GM12864 (cell line): ENCODE data around the gene PIP5K1B.

Source experiments
- DNase-seq: peaks from one replicate; pipeline ENCODE4 v3.0.0-alpha.2; 2011; ENCODE audit warnings: low read depth
- H3K4me3 ChIP-seq: 2 replicates; pipeline ENCODE4 v1.5.1; 2011; ENCODE audit warnings: mild to moderate bottlenecking, low read depth, low read length, control low read depth
- CTCF ChIP-seq: IDR thresholded peaks from 2 replicates; pipeline ENCODE4 v1.5.1; 2011; ENCODE audit warnings: low read depth, mild to moderate bottlenecking, moderate library complexity, low read length, control low read depth, inconsistent platforms; ENCODE audit errors: missing control alignments

Gene PIP5K1B

GRCh38 chr9:68904454-68904853, 199.4 kb downstream of the PIP5K1B start:
- TF ChIP-seq CTCF, result no peak
- no peak for DNase-seq
- H3K4me3 ChIP-seq, result no peak overlapping the region

DNA sequence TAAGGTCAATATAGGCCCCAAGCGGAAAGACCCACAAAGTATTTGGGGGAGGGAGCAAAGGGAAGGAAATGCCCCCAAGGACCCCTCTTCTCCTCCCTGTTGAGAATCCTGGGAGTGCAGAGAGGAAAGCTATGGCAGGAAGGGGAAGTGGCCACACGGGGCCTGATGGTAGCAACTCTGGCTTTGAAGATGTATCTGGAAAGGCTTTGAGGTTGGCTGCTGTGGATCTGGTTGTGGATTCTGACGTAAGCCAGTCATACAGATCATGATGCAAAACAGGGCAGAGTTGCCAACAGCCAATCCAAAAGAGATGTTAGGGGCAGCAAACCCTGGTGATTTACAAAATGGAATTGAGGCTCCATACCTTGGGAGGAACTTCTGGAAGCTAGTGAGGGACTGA, 200.1 kb downstream of the PIP5K1B start:
- no peak for DNase-seq
- no peak for TF ChIP-seq CTCF
- no peak overlapping the region for H3K4me3 ChIP-seq

GRCh38 chr9:68907910-68908309, 202.9 kb downstream of the PIP5K1B start:
- no peak for TF ChIP-seq CTCF
- no peak for DNase-seq
- H3K4me3 ChIP-seq, result no peak overlapping the region

GRCh38 chr9:68912561-68912960, 207.5 kb downstream of the PIP5K1B start:
- no peak for TF ChIP-seq CTCF
- DNase-seq, result no peak
- no peak overlapping the region for H3K4me3 ChIP-seq

DNA sequence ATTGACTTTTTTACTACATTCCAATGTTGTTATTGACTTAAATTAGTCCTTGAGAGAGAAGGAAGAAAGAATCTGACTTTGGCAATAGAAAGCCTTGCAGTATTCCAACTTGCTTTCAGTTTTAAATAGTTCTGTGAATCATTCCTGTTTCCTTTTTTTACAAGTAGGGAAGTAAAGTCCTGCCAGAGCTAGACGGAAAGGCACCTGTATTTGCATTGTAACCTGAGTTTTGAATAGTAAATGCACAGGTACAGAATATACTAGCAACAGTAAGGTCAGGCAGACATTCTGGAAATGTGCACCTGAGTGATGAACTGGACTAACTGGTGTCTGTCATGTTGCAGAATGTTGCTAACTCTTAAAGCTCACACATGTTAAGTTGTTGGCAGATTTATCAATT, 208.0 kb downstream of the PIP5K1B start:
- no peak for DNase-seq

DNA sequence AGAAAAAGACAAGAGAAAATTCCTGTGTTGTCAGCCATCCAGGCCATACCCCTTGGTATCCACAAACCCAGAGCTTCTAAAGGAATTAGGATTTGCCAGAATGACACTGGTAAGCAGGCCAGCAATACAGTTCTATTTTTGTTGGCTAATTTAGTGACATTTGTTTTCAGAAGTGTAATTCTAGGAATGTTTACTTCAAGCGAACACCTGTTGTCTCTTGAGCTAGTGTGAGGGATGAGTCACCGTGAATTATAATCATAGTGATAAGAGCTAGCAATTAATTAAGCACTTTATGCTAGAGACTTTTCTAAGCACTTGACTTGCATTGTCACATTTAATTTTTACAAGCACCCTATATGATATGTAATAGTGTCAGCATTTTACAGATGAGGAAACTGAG, 209.7 kb downstream of the PIP5K1B start:
- TF ChIP-seq CTCF, result no peak
- H3K4me3 ChIP-seq, result no peak overlapping the region
- DNase-seq, result no peak

More for the DNA sequence above, 208.0 kb downstream of the PIP5K1B start:
- no peak overlapping the region for H3K4me3 ChIP-seq
- TF ChIP-seq CTCF, result no peak

DNA sequence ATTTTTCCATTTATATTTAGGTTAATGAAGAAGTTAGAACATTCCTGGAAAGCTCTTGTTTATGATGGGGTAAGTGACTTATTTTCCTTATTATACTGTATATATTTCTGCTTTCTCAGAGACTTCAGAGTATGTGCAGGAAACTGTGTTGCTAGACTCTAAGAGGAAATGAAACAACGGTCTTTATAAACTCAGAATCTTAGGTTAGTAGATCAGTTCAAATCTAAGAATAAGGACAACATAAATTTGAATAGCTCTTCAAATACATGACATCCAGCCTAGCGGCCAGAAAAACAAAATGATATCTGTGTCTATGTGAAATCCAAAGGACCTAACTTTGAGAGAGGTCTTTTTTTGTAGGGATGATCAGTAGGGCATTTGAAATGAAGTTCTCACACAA, 214.6 kb downstream of the PIP5K1B start:
- no peak for TF ChIP-seq CTCF
- DNase-seq, result no peak
- H3K4me3 ChIP-seq, result no peak overlapping the region
